ENCODE data around the gene TANGO6.

Gene TANGO6

DNA sequence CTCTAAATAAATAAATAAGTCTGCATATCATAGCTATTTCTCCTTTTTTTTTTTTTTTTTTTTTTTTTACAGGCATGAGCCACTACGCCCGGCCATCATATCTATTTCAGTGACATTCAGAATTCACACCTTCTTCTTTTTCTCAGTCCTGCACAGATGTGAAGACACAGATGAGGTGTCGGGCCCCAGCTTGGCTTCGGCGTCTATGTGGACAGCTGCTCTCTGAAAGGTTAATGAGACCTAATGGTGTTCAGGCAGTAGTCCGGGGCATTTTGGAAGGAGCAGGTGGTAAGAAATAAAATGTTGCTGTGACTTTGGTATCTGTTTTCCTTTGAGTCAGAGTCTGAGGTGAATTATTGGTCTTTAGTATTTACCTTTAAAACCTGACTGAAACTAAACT is 23.6 kb downstream of the TANGO6 start:
- no peak for DNase-seq (ENCODE audit: low read depth)

DNA sequence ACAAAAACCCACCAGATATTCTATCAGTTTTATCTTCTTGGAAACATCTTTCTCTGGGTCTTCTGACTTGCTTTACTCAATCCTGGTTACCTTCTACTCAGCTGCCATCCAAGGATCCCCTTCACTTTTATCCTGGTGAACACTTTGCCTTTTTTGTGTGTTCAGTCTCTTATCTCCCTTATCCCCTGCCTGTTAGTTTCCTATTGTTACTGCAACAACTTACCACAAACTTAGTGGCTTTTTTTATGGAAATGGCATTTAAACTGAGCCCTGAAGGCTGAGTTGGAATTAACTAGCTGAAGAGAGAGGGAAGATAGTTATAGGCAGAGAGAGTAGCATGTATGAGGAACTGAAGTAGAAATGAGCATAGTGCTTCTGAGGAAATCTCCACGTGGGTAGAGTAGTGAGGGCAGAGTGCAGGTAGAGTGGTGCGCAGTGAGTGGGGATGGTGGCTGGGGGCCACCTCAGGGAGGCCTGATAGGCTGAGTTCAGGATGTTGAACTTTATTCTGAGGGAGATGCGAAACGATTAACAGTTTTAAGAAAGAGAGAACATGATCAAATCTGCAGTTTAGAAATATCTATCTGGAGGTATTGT is 26.3 kb downstream of the TANGO6 start:
- DNase-seq (ENCODE audit: low read depth): no peak

DNA sequence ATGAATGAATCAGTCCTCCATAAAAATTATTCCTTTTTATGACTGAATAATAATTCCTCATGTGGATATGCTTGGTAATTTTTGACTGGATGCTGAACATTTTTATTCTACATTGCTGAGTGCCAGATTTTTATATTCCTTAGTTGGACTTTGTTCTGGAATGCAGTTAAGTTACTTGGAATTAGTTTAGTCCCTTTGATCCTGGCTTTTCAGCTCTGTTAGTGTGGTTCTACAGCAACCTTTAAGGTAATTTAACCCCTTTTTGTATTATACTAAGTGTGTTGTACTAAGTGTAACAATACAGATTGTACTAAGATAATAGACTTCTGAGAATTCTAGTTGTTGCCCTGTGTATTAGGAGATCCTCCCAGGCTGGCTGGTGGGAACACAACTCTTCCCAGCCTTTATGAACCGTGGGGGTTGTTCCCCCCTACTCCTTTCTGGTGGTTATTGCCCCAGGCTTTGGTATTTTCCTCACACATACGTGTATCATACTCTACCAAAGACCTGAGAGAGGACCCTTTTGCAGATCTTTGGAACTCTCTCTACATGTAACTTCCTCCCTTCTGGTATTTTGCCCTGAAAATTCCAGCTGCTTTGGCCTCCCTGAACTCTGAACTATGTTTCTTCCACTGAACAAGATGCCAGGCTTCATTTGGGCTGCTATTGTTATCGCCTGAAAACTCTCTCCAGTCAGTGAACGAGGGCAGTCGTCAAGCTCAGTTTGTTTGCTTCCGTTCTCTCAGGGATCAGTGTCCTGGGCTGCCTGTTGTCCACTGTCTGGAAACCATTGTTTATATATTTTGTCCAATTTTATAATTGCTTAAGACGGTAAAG is 30.5 kb downstream of the TANGO6 start:
- DNase-seq (ENCODE audit: low read depth): no peak

DNA sequence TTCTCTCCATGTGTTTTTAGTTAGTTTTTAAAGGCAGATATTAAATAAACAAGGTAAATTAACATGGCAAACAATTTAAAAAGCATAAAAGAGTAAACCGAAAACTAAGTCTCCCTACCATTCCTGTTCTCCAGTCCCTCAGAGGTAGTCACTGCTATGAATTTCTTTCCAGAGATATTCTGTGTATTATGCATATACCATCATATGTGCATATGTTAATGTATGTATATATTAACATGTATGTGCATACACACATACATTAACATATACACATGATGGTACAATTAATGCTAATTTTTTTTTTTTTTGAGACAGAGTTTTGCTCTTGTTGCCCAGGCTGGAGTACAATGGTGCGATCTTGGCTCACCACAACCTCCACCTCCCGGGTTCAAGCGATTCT is 32.5 kb downstream of the TANGO6 start:
- no peak for DNase-seq (ENCODE audit: low read depth)

DNA sequence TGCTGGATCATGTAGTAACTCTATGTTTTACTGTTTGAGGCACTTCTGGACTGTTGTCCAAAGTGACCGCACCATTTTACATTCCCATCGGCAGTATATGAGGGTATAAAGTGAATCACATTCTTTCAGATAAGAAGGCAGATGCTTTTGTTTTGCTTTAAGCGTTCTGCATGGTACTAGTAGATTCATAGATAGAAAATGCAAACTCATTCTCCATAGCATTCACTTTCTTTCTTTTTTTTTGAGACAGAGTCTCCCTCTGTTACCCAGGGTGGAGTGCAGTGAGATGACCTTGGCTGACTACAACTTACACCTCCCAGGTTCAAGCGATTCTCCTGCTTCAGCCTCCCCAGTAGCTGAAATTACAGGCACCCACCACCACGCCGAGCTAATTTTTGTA is 40.4 kb downstream of the TANGO6 start:
- DNase-seq (ENCODE audit: low read depth): no peak

DNA sequence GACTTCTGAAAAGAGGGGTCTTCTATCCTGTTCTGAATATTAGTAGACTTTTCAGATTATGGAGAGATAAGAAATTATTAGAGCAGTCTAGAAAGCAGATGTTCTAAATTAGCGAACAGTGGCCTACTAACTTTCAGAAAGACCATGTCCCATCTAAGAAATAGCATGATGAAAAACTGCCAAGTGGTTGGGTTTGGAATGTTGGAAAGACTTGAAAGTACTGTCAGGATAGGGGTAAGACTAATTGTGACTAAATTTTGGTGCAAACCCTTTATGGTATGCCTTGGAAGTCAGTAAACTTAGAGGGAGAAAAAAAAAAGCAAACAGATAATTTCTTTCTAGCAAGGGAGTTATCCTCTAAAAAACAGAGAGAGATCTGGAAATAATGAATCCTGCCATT is 41.1 kb downstream of the TANGO6 start:
- DNase-seq (ENCODE audit: low read depth): no peak

DNA sequence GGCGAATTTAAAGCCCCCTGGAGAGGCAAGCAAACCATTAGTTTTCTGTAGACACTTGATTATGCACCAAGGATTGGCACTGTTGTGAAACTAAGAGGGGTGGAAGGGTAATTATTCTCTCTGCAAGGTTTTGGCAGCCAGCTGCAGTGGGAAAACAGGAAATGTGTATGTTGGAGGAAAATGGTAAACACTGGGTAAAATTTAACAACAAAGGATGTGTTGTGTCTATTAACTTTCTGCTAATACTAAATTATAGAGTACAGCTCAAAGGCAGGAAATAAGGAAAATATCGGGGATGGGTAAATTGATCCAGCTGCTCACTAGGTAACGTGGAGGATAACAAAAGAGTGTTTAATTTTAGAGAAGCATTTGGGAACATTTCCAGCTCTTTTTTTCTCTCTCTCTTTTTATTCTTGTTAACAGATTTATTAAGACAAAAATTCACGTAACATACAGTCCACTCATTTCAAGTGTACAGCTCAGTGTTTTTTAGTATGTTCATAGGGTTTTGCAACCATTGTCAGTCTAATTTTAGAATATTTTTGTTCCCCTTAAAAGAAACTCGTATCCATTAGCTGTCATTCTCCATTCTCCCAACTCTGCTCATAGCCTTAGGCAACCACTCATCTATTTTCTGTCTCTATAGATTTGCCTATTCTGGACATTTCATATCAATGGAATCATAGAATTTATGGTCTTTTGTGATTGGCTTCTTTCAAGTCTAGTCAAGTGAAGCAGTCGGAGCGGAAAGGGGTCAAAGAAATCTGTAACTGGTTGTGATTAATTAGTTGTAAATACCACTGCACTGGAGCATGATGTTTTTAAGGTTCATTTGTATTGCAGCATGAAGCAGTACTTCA is 41.8 kb downstream of the TANGO6 start:
- DNase-seq (ENCODE audit: low read depth): no peak

DNA sequence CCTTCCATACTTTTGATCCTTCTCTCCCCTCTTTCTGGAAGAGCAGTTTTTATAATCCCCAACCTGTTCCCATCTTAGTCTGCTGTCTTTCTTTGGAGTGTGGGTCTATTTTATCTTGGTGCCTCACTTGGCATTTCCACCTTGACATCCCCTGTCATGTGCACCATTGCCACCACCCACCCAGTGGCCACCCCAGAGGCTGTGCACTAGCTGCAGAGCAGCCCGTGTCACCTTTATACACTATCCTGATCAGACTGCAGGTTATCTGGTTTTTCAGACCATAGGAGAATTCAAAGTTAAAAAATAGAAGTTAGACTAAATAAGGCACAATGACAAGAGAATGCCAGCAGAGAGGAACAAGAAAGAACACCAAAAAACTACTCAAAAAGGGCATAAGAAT is 43.8 kb downstream of the TANGO6 start:
- no peak for DNase-seq (ENCODE audit: low read depth)

DNA sequence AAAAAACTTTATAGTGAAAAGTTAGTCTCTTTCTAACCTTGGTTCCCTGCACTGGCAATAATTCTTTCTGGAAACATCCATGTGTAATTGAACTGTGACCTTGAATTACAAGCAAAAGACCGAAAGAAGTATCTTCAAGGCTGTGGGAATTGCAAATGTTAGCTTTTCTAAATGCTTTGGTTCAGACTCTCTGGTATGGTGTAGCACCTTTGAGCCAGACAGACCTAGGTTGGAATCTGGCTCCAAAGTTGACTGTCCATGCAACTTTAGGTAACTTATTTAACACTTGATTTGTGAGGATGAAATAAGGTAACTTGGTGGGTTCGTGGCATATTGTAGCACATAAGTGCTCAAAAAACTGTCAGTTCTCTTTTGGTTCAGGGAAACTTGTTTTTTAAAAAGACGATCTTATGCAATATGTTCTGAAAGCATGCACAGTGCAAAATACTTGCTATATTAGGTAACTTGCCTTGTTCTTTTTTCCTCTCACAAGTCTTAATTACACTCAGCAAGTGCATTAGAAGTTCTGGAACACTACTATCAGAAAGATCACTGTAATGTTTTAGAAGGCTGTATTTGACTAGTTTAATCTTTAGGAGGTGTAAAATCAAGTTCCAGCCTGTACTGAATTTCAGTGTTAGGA is 46.3 kb downstream of the TANGO6 start:
- DNase-seq (ENCODE audit: low read depth): no peak

DNA sequence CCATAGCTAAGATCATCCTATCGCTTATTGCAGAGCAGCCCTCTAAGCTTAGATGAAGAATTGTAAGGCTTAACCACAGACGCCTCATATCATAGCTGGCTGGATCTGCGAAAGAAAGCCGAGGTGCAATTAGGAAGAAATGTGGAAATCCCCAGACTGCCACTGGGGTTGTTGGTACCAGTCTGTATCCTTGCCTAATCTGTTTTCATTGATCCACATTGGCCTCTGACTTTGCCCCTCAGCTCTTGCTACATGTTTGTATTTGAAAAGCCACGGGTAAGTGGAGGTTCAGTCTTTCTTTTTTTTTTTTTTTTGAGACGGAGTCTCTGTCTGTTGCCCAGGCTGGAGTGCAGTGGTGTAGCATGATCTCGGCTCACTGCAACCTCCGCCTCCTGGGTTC is 48.9 kb downstream of the TANGO6 start:
- DNase-seq (ENCODE audit: low read depth): no peak

DNA sequence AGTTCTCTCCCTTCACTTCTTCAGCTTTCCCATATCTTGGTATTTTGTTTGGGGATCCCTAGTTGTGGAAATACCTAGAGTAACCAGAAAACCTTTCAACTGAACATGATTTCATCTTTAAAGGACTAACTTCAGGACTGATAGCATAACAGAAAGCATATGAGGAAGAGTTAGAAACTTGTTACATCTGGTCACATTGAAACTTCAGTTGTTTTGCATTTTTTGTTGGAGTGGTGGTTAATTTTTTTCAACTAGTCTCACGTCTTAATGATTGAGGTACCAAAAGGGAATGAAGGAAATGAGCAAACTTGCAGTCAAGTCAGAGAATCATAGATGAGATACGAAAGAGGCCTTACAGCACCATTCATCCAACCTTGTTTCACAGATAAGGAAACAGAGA is 49.6 kb downstream of the TANGO6 start:
- DNase-seq (ENCODE audit: low read depth): no peak

DNA sequence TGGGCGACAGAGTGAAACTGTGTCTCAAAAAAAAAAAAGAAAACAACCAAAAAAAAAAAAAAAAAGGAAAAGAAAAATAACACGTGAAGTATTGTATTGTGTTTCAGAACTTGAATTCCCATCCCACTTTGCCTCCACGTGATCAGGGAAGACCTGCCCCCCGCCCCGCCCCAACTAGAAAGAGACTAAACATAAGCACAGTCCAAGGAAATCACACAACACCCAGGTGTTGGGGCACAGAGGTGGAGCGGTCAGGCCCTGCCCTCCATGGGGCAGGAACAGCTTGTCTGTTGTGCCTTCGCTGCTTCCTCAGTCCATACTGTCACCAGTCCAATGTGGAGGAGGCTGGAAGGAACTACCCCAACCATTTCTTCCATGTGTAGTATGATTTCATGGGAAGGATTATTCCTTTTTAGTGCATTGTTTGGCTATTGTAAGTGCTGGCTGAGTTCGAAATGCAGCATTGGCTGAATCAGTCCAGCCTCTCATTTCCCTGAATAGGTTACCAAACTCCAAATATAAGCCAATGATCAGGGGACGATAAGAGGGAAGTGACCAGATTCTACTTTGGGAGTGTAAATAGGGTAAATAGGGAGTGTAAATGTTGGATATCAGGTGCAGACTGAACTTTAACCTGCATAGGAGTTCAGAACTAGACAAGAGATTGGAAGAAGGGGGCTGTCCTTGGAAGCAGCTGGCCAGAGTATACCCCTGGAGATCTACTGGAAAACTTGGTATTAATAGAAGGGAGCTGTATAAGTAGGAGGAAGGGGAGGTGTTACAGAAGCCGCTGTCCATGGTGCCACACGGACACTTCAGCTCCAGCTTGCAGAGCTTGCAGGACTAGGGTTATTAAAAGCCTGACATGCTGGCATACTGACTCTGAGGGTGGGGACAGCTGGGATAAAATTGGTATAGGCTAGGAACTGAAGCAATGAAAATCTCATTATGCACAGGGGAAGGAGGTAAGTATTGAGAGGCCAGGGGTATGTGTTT is 50.7 kb downstream of the TANGO6 start:
- DNase-seq (ENCODE audit: low read depth): no peak

DNA sequence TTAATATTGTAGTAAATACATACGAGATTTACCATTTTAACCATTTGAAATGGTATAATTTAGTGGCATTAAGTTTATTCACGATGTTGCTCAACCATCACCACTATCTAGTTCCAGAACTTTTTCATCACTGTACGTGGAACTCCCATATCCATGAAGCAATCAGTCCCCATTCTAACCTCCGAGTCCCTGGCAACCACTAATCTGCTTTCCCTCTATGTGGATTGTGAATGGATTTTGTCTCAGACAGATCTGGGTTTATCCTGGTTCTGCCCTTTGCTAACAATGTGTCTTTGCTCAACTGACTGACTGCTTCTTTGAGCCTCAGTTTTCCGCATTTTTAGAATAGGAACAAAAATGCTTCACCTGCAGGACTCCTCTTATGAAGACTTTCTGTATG is 51.4 kb downstream of the TANGO6 start:
- no peak for DNase-seq (ENCODE audit: low read depth)

DNA sequence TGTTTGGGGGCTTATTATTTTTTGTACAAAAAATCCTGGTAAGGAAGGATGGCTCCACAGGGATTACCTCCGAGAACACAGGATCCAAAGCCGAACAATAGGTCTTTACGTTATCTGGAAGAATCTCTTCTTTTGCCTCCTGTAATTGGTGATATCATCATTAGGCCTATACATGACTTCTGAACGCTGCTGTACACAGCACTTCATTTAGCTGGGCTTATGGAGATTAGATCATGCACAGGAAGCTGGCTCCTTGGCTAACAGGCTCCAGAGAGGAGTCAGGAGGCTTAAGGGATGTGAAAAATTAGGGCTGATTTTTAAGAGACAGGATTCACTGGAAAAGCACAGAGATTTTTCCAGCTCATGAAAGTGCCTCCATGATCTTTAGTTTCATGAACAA is 54.7 kb downstream of the TANGO6 start:
- no peak for DNase-seq (ENCODE audit: low read depth)

DNA sequence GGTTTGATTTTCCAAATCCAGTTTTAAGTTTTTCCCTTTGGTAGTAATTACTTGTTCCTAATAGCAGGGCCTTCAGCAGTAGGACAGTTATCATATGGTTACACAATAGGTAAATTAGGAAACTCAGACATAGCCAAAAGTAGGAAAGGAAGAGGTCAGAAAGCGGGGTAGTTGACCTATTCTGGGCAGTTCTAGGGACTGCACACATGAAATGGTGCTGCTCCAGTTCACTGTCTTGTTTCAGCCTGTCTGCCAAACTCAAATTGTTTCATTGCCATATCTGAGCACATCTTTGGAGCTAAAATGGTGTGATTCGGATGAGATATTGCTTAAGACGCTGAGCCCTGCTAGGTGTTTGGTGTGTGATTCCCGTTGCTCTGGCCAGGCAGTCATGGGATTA is 56.7 kb downstream of the TANGO6 start:
- no peak for DNase-seq (ENCODE audit: low read depth)

DNA sequence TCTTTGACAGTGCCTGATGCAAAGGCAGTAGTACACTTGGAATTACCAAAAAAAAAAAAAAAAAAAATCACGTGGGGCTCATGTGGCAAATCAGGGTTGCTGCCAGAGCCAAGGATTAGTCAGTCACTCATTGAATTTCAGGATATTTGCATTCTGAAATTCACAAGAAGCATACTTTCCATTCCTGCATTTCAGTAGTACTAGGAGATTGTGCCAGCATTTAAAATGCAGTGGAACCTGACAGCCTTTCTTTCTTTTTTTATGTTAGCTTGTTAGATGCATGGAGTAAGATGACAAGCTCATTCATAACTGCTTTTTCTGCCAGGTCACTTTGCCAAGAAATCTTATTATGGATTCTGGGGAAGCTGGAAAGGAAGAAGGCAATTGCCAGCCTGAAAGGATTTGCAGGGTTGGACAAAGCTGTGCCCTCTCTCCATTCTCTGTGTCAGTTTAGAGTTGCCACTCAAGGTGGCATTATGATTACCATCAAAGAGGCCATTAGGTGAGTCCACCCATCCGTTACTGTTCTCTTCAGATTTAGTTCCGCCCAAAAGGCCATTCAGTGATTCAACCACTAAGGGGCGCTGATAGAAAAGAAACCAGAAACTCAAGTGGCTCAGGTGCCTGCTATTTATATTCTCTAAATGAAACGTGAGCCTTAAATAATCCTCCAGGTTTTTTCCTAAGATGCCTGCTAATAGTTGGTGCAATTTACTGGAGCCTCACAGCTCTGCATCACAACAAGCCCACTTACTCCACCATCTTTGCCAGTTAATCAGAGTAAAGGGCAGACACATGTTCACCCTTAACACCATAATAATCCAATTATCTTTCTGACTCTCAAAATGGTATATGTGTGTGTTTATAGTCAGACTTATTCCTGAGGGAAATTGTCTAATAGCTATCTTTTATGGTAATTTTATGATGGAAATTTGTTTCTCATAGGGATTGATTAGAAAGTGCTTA is 59.0 kb downstream of the TANGO6 start:
- DNase-seq (ENCODE audit: low read depth): no peak

DNA sequence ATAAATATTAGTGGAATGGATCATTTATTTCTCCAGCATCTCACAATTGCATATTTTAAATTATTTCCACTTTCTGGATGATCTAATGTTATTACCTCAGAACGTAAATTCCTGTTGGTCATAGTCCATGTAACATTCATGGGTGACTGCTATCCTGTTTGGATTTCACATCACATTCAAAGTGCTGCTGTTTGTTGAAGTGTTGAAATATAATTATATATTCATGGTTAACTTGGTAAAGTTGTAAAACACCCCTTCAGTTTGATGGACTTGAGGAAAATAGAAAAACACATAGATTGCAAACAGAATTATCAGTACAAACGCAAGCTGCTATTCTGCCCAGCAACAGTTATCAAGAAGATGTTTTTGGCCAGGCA is 59.6 kb downstream of the TANGO6 start:
- DNase-seq (ENCODE audit: low read depth): no peak

DNA sequence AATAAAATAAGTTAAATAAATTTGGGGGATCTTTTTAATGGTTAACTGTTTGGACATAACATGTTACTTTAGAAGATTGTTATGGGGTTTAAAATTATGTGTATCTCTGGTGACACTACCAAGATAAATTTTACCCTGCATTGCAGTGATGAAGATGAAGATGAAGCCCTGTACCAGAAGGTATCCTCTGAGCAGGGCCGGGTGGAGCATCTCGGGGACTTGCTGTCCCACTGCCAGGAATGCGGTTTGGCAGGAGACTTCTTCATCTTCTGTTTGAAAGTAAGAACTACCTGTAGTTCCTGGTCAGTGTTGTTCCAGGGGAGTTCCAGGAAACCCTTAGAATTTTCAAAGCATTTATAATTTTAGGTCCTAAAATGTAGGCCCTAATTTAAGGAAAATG is 64.0 kb downstream of the TANGO6 start:
- DNase-seq (ENCODE audit: low read depth): no peak

DNA sequence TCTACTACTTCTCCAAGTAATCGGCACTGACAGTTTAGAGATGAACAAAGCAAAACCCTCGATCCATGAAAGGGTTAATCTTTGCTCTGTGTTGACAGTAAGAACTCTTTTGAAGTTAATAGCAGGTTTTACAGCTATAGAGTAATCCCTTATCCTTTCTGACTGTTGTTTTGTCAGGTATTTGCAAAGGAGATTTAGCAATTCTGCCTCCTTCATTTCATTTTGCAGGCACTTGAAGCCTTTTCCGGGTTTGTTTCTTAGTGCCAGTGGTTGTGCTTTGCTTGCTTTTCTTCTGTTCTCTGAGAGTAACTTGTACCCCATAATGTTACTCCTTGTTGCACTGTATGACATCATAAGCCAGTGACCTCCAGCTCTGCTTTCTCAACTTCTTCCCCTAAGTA is 64.5 kb downstream of the TANGO6 start:
- no peak for DNase-seq (ENCODE audit: low read depth)

DNA sequence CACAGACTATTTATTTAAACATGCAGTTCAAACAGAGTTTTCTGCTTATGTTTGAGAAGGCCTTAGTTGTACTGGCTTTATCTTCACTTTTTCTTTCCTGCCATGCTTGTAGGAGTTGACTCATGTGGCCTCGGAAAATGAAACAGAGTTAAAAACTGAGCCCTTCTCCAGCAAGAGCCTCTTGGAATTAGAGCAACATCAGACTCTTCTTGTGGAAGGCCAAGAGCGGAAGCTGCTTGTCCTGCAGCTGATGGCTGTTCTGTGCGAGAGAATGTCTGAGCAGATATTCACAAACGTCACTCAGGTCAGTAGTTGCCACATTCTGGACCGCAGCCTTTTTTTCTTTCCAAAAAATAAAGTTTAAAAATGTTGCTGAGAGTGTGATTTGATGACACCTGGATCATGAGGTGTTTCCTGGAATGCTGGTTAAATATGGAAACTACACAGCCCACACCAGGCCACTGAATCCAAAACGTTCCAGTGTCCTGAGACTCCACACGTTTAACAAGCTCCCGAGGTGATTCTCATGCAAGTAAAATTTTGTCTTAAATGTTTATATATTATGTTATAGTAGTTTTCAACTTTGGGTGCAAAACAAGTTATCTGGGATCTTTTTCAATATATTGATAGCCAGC is 65.9 kb downstream of the TANGO6 start:
- no peak for DNase-seq (ENCODE audit: low read depth)
